ENCODE results near the gene DDX21. TPM values are rescaled to one million over a fixed set of nuclear protein-coding genes. Genes with fewer than 3 reads are reported as not detected.
"Not testable (repeated sequence)": the region's sequence is repeated elsewhere in the genome, so short reads cannot be mapped to it uniquely, and the experiment has no call there.

DDX21 gene
- total RNA-seq, result 46.5 TPM

- FAIRE-seq (no peak), DNase-seq (ENCODE audit: low spot score in 2 of 2) (peak; percentile 90 to 93)
Observed at GRCh38 chr10:68955832-68956532, at the start of gene DDX21. Gene DDX21 (plus strand): TSS chr10:68956170. CDS start chr10:68956226, 56 bp downstream.

- peak in 1 of 2 donors; percentile 6 for DNase-seq (ENCODE audit: low spot score in 2 of 2)
- FAIRE-seq, result no peak
Observed at GRCh38 chr10:68924593-68924992, 31.4 kb upstream of the DDX21 start.

- no peak for DNase-seq (ENCODE audit: low spot score in 2 of 2)
- FAIRE-seq, result no peak
Observed at GRCh38 chr10:68925489-68925888, 30.5 kb upstream of the DDX21 start.

GRCh38 chr10:68929157-68929556, 26.8 kb upstream of the DDX21 start:
- not testable (repeated sequence) for DNase-seq (ENCODE audit: low spot score in 2 of 2); FAIRE-seq

- not testable (repeated sequence) for DNase-seq (ENCODE audit: low spot score in 2 of 2); FAIRE-seq
Observed at GRCh38 chr10:68929888-68930287, 26.1 kb upstream of the DDX21 start.

GRCh38 chr10:68932860-68933259, 23.1 kb upstream of the DDX21 start:
- FAIRE-seq; DNase-seq (ENCODE audit: low spot score in 2 of 2): not testable (repeated sequence)

- FAIRE-seq (no peak), DNase-seq (ENCODE audit: low spot score in 2 of 2) (no peak)
Observed at GRCh38 chr10:68934994-68935393, 21.0 kb upstream of the DDX21 start.

- no peak for DNase-seq (ENCODE audit: low spot score in 2 of 2)
- FAIRE-seq, result no peak
Observed at GRCh38 chr10:68938117-68938516, 17.9 kb upstream of the DDX21 start.

GRCh38 chr10:68938884-68939283, 17.1 kb upstream of the DDX21 start:
- DNase-seq (ENCODE audit: low spot score in 2 of 2), result no peak
- no peak for FAIRE-seq

GRCh38 chr10:68940917-68941316, 15.1 kb upstream of the DDX21 start:
- FAIRE-seq; DNase-seq (ENCODE audit: low spot score in 2 of 2): not testable (repeated sequence)

GRCh38 chr10:68950598-68950997, 5.4 kb upstream of the DDX21 start:
- DNase-seq (ENCODE audit: low spot score in 2 of 2) (no peak), FAIRE-seq (no peak)

GRCh38 chr10:68954904-68955303, 1.1 kb upstream of the DDX21 start:
- FAIRE-seq (no peak), DNase-seq (ENCODE audit: low spot score in 2 of 2) (no peak)

- no peak for DNase-seq (ENCODE audit: low spot score in 2 of 2)
- FAIRE-seq, result no peak
Observed at GRCh38 chr10:68955355-68955831, 577 bp upstream of the DDX21 start.

- DNase-seq (ENCODE audit: low spot score in 2 of 2) (no peak), FAIRE-seq (no peak)
Observed at GRCh38 chr10:68957284-68957615, 1.3 kb downstream of the DDX21 start.

- FAIRE-seq (no peak), DNase-seq (ENCODE audit: low spot score in 2 of 2) (no peak)
Observed at GRCh38 chr10:68957654-68958053, 1.7 kb downstream of the DDX21 start.

- DNase-seq (ENCODE audit: low spot score in 2 of 2) (no peak), FAIRE-seq (no peak)
Observed at GRCh38 chr10:68959695-68960527, 3.9 kb downstream of the DDX21 start.

GRCh38 chr10:68963151-68963550, 7.2 kb downstream of the DDX21 start:
- no peak for DNase-seq (ENCODE audit: low spot score in 2 of 2)
- no peak for FAIRE-seq

- FAIRE-seq (no peak), DNase-seq (ENCODE audit: low spot score in 2 of 2) (no peak)
Observed at GRCh38 chr10:68973975-68974374, 18.0 kb downstream of the DDX21 start.

GRCh38 chr10:68975936-68976473, 20.0 kb downstream of the DDX21 start:
- FAIRE-seq; DNase-seq (ENCODE audit: low spot score in 2 of 2): not testable (repeated sequence)

- DNase-seq (ENCODE audit: low spot score in 2 of 2); FAIRE-seq: not testable (repeated sequence)
Observed at GRCh38 chr10:68979738-68980137, 23.8 kb downstream of the DDX21 start.

GRCh38 chr10:68981074-68981473, 25.1 kb downstream of the DDX21 start:
- no peak for DNase-seq (ENCODE audit: low spot score in 2 of 2)
- FAIRE-seq, result no peak
